Amniotic stem cell (primary cell): Measurements from ENCODE around the gene NEIL3.
"Not testable (repeated sequence)": the region's sequence is repeated elsewhere in the genome, so short reads cannot be mapped to it uniquely, and the experiment has no call there.

ENCODE experiments used
- DNase-seq: peaks from one replicate; lab custom pipeline; 2025; lab: John Stamatoyannopoulos, UW

Gene NEIL3

DNA sequence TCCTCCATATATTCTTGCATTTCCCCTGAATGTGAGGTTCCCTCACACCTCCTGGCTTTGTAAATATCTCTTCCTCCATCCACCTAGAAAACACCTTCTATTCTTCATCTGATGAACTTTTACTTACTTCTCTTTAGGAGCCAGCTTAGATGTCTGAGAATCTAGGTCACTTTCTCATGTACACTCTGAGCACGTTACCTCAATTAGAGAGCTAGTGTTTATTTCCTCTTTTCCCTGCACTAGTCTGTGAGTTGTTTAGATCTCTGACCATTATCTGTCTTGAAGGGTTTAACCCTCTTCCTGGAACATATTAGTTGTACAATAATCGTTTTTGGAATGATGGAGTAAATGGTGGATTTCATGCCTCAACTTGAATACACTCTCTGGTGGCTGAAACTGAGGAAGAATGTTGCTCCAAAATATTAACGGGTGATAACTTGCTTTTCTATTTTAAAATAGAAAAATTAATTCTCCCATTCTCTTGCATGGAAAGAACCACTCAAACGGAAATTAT is 8.5 kb upstream of the NEIL3 start:
- no peak for DNase-seq

DNA sequence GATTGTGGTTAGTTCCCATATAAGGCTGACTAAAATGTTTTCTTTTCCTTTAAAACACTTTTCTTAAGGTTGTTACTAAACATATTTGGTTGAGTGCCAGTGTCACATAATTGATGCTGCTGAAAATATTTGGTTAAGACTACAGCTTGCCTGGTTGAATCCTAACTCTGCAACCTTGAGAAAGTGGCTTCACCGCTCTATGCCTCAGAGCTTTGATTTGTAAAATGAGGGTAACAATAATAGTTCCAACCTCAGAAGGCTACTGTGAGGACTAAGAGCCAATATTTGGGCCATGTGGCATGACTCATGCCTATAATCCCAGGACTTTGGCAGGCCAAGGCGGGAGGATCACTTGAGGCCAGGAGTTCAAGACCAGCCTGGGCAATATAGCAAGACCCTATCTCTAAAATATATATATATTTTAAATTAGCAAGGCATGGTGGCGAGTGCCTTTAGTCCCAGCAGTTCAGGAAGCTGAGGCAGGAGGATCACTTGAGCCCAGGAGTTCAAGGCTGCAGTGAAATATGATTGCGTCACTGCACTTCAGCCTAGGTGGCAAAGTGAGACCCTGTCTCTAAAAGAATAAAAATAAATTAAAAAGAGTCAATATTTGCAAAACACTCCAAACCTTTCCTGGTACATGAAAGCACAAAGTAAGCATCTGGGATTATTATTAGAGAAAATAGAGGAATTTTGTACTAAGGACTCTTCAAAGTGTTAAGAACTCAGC is 7.1 kb upstream of the NEIL3 start:
- no peak for DNase-seq

DNA sequence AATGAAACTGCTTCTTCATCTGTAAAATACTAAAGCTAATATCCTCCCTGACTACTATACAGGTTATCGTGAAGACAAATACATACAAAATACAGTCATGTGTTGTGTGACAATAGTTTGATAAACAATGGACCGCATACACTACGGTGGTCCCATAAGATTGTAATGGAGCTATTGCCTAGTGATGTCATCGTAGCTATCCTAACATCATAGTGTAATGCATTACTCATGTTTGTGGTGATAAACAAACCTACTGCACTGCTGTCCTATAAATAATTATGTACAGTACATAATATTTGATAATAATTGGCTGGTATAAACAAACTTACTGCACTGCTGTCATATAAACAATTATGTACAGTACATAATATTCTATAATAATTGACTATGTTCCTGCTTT is 5.6 kb upstream of the NEIL3 start:
- no peak for DNase-seq

DNA sequence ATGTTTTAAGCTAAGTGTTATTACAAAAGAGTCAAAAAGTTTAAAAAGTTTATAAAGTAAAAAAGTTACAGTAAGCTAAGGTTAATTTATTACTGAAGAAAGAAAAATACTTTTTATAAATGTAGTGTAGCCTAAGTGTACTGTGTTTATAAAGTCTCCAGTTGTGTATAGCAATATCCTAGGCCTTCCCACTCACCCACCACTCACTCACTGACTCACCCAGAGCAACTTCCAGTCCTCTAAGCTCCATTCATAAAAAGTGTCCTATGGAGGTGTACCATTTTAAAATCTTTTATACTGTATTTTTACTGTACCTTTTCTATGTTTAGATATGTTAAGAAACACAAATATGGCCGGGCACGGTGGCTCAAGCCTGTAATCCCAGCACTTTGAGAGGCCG is 4.8 kb upstream of the NEIL3 start:
- DNase-seq, result not testable (repeated sequence)

DNA sequence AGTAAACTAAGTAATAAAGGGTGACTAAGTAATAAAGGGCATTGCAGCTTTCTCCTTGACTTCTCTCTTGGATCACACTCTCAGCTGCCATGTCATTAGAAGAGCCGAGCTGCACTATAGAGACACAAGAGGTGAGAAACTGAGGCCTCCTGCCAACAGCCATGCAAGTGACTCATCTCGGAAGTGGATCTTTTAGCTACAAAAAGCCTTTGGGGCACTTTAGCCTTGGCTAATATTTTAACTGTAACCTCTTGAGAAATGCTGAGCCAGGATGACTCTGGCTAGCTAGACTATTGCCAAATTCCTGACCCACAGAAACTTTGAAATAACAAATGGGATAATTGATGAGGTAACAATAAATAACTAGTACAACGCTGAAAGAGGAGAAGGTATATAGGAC is 1.5 kb upstream of the NEIL3 start:
- DNase-seq, result no peak

DNA sequence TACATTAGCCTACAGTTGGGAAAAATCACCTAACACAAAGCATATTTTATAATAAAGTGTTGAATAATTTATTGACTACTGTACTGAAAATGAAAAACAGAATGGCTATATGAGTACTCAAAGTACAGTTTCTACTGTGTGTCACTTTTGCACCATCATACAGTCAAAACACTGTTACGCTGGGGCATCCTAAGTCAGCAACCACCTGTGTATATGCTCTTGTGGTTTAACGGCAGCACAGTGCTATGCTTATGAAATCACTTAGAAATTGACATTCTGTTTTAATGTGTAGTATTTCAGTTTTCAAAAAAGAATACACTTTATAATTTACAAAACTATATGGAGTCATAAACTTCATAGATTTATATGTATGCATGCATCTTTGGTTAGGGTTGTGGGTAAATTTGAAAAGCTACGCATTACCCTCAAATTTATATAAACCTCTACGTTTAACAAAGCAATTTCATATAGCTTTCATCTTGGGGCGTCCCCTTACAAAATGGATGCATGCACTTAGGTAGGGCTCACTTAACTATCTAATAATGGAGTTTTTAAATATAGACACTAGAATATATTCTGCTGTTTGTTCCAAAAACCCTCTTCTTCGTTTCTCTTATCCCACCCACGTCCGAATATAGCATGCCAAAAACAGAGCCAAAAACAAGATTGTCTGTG is 690 bp upstream of the NEIL3 start:
- DNase-seq, result no peak

DNA sequence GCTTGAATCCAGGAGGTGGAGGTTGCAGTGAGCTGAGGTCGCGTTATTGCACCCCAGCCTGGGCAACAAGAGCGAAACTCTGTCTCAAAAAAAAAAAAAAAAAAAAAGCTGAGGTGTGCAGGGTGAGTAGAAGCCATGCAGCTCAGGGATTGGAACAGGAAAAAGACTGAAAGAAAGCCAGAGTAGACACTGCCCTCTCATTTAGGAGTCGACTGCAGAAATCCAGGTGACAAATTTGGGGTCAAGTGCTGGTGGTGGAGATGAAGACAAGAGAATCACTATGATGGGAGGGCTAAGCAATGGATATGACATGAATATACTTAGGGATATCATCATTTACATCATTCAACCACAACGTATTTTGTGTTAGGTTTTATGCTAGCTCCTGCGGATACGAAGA is 1.9 kb downstream of the NEIL3 start:
- no peak for DNase-seq

DNA sequence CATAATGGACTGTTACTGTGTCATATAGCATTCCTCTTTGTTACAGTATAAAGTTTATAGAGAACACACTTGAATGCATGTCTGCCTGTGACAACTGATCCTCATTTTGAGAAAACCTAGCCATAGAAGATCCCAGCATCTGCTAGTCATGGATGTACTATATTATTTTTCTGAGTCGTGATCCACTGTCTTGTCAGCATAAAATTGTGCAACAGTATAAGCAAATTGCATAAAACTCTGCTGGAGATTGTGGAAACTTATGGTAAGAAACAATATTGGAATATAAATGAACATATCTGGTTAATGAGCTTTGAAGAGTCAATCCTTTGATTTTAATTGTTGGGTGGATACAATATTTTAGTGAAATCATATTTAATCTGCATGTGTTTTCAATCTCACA is 3.6 kb downstream of the NEIL3 start:
- no peak for DNase-seq

DNA sequence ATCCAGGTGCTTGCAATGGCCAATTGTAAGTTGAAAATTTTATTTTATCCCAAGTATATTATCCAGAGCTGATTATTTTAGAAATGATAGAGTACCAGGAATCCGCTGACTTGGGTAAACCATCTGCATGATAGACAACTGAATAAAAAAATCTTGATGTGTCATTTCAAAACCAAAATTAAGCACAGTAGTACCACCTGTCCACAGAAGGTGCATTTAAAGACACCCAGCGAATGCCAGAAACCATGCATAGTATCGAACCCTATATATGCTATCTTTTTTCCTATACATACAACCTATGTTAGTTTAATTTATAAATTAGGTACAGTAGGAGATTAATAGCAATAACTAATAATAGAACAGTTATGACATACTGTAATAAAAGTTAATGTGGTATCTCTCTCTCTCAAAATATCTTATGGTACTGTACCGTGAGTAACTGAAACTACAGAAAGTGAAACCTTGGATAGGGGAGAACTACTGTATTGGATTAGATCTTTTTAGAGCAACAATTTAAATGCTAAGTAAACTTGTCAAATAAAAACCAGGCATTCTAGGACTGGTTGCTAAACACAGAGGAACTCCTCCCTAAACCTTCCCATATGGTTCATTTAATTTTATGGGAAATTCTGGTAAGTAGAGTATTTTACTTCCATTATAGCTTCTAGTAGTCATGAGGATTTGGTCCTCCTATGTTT is 6.2 kb downstream of the NEIL3 start:
- DNase-seq, result no peak

DNA sequence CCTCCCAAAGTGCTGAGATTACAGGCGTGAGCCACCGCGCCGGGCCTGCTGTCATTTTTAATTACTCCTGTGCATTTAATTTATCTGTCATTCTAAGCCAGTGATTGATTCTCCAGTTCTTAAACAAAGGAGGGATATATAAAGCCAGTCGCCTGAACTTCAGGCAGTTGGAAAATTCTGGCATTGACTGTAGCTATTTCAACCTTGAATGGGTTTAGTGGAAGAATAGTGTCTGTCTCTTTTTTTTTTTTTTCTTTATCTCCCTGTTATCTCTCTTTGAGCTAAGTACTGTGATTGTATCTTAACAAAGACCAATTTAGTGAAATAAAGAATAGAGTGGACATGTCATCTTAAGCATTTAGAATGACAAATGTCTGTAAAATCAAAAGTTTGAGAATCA is 11.0 kb downstream of the NEIL3 start:
- DNase-seq, result no peak

DNA sequence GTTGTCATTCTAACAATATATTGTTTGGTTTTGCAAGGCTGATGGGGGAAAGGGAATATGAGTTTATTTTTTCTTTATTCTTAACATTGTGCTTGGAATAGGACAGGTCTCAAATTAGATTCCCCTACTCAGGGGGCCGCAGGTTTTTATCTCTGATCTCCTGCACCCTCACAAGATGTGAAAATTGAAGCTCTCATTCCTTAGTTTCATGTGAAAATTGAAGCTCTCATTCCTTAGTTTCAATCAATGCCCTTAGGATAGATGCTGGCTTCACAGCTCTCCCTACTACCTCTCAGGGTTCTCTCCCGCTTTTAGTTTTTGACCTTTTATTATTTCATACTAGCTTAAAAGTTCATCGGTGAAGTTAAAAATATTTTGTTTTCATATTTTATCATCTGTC is 12.0 kb downstream of the NEIL3 start:
- no peak for DNase-seq

DNA sequence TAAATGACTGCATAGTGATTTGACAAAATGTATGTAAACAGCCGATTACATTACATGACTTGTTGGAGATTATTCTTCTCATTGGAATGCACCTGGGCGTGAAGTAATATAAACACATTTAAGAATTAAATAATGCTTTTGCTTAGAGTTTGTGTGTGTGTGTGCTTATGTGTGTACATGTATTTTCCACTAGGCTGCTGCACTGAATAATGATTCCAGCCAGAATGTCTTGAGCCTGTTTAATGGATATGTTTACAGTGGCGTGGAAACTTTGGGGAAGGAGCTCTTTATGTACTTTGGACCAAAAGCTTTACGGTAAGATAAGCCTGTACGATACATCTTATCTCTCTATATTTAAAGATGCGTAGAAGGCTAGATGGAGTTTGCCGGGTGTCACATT is 12.6 kb downstream of the NEIL3 start:
- DNase-seq, result no peak

DNA sequence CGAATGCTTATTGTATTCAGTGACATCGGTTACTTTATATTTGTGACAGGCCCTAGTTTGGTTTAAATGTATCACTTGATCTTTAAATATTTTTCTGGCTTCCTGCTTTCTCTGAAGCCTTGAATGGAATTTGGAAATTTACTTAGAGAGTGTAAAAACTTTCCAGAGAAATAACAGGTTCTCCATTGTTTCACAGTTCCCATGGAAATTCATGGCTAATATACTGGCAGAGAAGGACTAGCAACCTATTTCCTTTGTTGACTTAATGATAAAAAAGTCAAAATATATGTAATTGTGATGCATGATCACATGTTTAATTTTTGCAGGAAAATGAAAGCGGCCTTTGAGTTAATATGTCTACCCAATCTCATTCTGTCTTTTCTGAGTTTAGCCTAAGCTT is 13.2 kb downstream of the NEIL3 start:
- no peak for DNase-seq

DNA sequence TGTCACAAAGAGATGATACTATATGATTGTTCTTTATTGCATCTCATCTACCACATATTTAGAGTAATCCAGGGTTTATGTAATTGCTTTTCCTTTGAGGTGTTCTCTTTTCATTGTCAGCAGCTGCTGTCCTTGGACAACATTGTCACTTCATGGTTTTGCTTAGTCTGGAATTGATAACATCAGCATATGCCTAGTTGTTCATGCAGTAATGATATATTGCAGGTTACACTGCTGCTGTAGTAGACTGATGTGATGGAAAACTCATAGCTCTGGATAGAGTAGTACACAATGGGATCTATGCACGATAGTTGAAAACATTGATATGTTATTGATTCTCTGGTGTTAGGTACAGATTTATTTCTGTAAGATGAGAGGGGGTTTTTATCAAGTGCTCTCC is 13.7 kb downstream of the NEIL3 start:
- DNase-seq, result no peak

DNA sequence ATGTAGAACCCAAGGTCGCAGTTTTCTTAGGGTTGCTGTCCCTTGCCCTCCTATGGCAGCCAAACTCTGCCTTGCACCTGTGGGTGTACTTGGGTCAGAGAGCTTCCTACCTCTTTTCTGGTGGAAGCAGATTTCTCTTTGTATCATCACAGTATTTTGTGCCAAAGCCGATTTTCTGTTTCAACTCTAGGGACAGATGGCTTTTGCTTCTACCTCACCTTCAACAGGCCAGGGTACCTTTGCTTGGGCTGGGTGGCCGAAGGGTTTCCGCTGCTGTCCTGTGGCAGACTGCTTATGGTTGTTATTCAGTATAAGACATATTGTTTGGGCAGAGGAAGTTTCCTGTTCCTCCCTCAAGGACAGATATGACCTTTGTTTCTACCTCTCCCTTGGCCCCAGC is 22.4 kb downstream of the NEIL3 start:
- no peak for DNase-seq

DNA sequence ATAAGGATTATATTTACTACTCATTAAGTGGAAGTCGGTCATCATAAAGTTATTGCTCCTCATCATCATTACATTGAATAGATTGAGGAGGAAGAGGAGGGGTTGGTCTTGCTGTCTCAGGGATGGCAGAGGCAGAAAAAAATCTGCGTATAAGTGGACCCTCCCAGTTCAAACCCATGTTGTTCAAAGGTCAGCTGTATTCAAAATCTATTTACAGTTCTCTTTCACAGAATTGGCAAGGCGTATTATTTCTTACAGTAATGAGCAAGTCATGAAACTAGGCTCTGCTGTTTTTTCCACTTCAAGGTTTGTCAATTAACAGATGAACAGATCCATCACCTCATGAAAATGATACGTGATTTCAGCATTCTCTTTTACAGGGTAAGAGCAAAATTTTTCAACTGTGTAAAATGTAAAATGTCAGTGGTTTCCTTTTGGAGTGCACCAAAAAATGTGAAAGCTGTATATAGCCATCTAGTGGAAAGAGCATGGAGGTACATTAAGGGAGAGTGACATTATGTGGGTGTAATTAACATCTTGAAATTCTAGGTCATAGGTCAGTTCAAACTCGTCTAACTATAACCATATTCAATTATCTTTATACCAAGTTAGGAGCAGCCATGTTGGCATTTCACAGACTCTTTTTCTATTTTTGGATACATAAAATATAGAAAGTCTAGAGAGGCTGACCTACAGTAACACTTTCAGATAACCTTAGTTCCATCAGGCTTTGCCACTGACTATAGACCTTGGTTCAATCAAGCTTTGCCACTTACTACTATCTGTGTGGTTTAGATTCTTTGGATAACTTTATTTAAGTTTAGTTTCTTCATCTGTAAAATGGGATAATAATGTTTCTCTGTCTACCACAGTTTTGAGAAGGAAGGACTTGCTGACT is 30.1 kb downstream of the NEIL3 start:
- peak; percentile 4 for DNase-seq

DNA sequence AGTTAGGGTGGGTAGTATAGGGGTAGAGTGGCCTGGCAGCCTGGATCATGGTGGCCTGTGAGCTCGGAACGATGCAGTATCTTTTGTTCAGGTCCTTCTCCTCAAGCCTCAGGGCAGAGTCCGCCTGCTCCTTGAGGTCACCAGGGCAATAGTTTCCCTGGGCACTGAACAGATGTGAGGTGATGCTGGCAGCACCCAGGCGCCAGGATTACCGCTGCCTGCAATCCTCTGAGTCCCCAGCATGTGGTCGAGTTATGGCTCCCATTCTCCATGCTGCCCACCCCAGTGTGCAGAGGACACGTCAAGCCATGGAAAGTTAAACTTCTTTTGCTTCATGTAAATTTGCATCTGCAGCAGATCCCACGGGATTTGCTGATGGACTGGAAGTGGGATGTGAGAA is 38.7 kb downstream of the NEIL3 start:
- DNase-seq, result no peak

DNA sequence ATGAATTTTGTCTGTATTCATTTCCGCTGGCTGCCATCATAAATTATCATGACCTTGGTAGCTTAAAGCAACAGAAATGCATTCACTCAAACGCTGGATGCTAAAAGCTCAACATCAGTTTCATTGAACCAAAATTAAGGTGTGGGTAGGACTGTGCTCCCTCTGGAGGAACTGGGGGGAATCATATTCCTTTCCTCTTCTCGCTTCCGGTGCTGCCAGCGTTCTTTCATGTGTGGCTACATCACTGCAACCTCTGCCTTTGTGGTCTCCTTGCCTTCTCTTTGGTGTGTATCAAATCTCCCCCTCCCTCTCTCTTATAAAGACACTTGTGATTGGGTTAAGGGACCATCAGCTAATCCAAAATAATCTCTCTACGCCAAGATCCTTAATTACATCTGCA is 39.5 kb downstream of the NEIL3 start:
- no peak for DNase-seq

DNA sequence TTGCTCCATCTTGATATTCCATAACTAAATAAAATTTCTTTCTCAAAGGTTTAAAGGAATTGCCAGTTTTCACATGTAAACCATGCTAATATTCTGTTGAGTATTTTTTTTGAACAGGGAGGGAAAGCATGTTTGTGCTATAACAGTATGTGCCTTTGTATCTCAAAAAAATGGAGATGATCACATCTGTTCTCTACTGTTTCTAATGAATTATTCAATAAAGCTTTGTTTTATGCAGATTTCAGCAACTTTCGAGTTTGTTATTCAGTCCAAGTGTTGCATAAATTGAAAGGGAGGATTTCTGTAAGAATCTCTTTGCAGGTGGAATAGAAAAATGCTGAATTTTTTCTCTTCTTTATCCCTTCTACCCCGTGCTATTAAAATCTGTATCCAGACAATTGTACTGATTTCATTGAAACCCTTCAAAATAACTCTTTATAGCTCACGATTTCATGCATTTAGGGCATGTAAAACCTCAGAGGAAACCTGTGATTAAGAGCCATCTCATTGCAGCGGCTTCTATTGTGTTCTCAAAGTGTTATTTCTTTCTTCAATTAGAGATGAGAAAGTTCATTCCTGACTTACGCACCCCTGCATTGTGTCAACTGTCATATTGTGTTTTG is 42.1 kb downstream of the NEIL3 start:
- DNase-seq, result no peak

DNA sequence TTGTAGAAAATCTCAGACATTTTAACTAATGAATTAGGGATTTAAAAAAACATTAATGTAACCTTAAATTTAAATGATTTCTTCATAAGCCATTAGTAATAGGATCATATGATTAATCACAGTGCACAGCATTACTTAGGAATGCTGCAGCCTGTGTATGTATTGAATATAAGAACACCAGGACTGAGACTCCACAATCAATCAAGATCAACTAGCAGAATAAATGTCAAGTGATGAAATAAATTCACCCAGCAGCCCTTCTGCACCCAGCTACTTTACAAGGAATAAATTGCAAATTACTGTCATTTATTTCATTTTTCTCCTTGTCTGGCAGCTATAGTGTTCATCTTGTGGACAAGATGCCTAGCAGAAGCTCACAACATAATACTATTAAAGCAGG is 46.5 kb downstream of the NEIL3 start:
- no peak for DNase-seq

DNA sequence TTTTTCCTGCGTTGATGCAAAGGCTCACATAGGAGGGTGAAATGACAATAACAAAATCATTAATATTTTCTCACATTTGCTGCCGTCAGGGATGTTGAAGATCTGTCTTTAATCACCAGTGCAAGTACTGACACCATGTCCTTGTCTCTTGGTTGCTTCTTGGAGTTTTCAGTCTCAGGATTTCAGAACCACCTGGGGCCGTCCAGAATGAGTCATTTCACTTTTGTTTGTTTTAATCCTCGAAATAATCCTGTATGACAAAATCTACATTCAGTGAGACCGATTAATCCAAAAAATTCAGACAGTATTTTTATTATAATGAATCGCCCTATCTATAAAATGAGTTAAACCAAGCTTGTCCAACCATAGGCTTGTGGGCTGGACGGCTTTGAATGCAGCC is 47.2 kb downstream of the NEIL3 start:
- DNase-seq, result no peak

DNA sequence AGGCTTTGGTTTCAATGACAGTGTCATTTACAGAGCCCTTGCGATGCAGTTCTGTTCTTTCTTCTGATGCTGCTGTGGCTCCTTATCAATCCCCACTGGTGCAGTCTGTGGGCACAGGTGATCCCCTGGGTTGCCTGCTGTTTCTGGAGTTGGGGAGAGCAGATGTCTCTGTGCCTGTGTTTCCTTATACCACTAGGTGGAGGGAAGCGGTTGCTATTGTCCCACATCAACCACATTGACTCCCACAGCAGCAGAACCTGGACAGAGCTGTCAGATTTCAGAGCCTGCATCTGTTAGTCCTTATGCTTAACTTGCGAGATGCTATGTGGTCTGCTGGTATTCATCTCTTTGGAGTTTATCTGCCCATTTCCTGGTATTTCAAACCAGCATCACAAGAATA is 57.7 kb downstream of the NEIL3 start:
- DNase-seq, result no peak
